ENCODE measurements around the gene MACF1.

Gene MACF1

GRCh38 chr1:39266269-39266668 lies 61.8 kb downstream of the MACF1 start:
- no peak for DNase-seq

GRCh38 chr1:39266792-39267191 lies 62.3 kb downstream of the MACF1 start:
- no peak for DNase-seq

- DNase-seq: peak; percentile 94
These were observed 63.7 kb downstream of the MACF1 start for GRCh38 chr1:39268112-39268581.

DNA sequence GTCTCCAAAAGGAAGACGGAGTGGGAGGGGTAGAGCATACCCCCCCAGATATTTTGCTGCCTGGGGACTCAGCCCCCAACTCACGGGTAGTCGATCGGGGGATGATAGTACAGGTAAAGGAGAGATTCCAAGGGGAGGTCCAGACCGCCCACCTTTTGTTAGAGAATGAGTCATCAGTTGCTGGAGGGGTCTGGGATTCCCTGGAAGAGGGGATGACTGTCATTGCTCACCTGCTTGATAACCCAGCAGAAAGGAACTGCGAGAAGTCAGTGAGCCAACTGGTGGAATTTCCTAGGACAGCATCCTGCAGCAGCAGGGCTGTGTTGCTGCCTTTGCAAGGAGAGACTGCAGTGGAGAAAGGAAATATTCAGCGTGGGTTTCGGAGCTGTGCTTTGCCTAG lies 64.4 kb downstream of the MACF1 start:
- peak; percentile 10 for DNase-seq

DNA sequence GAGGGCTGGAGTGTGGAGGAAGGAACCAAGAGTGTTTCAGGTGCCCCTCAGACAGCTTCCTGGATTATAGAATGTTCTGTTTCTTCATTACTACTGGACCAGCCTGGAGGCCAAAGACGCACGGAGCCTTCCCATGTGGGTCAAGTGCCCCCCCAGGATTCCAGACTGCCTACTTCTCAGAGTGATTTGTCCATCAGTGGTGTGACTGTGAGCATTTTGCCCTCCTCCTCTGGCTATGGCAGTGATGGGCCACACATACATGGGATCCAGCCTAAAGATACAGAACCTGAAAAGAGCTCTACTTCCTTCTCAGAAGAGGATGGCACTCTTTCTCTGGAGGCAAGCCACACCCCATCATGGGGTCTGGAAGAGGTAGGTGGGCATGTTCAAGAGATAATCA lies 64.9 kb downstream of the MACF1 start:
- DNase-seq: no peak

DNA sequence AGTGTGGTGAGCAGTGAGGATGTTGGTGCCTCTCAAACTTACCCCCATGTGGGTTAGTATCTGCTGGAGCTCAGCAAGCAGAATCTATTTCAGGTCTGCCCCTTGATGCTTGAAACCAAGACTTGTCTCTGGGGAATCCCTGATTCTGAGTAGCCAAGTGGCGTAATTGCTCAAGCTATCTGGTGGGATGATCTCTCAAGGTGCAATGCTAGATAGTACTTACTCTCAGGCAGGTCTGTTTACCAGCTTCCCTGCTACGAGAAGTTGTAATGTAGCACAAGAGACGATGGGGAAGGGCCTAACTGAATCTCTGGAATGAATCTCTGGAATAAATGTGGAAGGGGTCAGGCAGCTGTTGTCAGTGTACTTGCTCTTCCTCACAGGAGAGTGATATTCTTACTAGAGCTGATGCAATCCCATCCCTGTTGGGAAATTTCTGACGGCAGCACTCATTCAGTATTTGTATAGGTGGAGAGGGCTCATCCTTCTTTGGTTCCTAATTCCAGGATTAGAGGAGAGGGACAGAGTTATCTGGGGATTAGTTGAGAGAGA lies 65.4 kb downstream of the MACF1 start:
- DNase-seq: no peak

- no peak for DNase-seq
These were observed 65.9 kb downstream of the MACF1 start for GRCh38 chr1:39270368-39270767.

DNA sequence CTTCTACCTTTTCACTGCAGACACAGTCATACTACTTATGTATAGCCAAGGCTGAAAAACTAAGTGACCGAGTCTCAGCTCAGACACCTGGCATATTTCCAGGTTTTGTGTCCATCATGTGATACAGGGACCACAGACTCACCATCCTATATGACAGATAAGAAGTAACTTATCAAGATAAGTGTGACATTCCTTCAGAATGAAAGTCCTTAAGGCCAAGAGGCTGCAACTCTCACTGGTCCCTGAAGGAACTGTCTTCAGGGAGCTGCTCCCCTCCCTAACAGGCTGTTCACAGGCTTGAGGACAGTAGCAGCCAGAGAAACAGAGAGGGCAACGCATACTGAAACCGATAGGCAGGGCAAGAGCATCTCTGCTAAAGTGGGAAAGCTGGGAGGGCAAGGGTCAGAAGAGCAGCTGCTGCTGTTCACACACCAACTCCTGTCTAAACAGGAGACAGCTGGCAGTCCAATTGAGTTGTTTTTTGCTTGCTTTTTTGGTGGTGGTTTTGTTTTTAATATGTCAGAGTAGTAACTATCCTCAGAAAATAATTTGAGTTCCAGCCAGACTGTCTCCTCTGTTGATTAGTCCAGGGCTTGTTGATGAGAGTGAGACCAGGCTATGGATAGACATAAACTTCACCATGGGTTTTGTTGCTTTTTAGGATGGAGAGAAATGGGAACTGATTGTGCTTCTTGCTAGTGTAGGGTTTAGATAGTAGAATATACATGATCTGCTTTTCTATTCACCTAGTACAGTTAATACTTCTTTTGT lies 67.7 kb downstream of the MACF1 start:
- DNase-seq: peak; percentile 76

GRCh38 chr1:39272798-39273469 lies 68.4 kb downstream of the MACF1 start:
- peak; percentile 76 for DNase-seq

GRCh38 chr1:39275836-39276507 lies 71.5 kb downstream of the MACF1 start:
- DNase-seq: no peak

- no peak for DNase-seq
These were observed 73.4 kb downstream of the MACF1 start for GRCh38 chr1:39277879-39278278.

DNA sequence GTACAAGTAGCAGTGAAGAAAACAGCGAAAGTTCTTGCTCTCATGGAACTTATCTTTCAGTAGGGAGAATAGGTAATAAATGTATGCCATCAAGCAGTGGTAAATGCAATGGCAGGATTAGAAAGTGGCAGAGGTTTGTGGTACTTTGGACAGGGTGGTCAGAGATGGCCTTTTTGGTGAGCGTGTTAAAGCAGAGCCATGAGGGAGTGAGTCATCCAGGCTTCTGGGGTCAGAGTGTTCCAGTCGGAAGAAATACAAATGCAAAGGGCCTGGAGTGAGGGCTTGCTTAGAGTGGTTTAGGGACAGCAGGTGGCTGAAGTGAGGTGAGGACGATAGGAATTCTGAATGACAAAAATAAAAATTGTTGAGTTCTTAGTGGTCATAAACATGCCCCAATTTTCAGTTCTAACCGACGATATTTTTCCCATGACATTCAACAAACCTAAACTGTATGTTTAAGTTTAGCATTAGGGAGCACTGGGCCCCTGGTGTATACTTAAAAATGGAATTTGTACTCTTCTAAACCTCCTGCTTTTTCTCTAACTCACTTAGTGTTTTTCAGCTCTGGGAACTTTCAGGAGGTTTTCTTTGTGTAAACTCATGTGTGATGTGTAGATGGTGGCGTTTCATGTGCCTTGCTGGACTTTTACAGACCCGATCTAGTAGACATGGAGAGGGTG lies 78.2 kb downstream of the MACF1 start:
- DNase-seq: no peak

- no peak for DNase-seq
These were observed 79.4 kb downstream of the MACF1 start for GRCh38 chr1:39283858-39284257.

GRCh38 chr1:39287541-39287940 lies 83.0 kb downstream of the MACF1 start:
- DNase-seq: no peak

DNA sequence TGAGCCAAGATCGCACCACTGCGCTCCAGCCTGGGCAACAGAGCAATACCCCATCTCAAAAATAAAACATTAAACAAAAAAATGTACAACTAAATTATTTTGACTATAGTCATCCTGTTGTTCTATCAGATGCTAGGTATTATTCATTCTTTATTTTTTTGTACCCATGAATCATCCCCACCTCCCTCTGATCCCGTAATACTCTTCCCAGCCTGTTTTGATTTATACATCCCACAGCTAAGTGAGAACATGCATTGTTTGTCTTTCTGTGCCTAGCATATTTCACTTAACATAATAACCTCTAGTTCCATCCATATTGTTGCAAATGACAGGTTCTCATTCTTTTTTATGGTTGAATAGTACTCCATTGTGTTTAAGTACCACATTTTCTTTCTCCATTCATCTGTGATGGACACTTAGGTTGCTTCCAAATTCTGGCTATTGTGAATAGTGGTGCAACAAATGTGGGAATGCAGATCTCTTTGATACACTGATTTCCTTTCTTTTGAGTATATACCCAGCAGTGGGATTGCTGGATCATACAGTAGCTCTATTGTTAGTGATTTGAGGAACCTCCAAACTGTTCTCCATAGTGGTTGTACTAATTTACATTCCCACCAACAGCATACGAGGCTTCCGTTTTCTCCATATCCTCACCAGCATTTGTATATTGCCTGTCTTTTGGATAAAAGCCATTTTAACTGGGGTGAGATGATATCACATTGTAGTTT lies 84.4 kb downstream of the MACF1 start:
- no peak for DNase-seq

- DNase-seq: no peak
These were observed 87.9 kb downstream of the MACF1 start for GRCh38 chr1:39292401-39292800.

DNA sequence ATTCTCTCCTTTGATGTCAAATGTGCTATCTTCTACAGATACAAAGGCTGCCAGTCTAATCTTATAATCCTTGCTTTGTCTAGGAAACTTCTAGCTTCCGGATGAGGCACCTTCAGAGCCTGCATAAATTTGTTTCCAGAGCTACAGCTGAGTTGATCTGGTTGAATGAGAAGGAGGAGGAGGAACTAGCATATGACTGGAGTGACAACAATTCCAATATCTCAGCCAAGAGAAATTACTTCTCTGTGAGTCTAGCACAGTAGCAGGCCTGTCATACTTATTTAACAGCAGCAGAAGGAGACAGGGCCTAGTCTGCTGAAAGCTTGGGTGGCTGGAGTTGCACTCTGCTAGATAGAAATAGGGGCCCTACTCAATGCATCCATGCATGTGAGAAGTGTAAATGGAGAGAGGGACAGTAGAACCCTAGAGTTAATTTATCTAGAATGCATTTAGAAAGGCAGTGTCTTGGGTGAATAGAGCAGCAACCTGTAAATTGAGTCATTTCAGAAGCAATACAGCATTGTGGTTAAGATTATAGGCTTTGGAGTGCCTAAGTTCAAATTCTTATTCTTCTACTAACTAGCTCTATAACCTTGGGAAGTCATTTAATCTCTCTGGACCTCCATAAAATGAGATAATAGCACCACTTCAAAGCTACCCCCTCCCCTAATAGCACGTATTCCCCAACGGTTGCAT lies 89.0 kb downstream of the MACF1 start:
- no peak for DNase-seq

DNA sequence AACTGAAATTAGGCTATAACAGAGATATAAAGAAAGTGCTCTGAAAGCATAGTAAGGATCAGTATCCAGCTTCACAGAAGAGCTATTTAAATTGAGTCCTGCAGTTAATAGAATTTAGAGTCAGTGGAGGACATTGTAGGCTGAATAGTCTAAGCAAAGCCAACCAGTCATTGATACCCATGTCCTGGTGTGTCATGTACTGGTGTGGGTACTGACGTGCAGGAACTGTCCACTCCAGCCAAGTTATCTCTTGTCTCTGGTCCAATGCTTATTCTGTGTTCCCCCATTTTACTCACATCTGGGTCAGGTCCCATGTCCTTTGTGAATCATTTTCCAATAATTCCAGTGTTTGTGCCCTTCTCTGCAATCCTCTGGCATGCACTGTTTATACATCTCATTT lies 90.0 kb downstream of the MACF1 start:
- DNase-seq: no peak

- DNase-seq: no peak
These were observed 91.4 kb downstream of the MACF1 start for GRCh38 chr1:39295901-39296300.

- DNase-seq: no peak
These were observed 93.1 kb downstream of the MACF1 start for GRCh38 chr1:39297551-39297950.

GRCh38 chr1:39301606-39302005 lies 97.1 kb downstream of the MACF1 start:
- DNase-seq: no peak

- DNase-seq: no peak
These were observed 101.1 kb downstream of the MACF1 start for GRCh38 chr1:39305555-39305954.
